Panc1 (cell line): ENCODE measurements around the gene AKIRIN1. TPM values are rescaled to one million over a fixed set of nuclear protein-coding genes. Genes with fewer than 3 reads are reported as not detected.

Experiments used
- ATAC-seq: fragments of 200-7000 bp; cut with Tn5 transposase; 2 replicates; pipeline ENCODE4 v1.9.1; 2020; ENCODE audit warnings: mild to moderate bottlenecking, moderate library complexity
- BruUV-seq: library from RNA; stranded (reverse); fragments of 400-500 nt; replicated peaks from 2 replicates; lab custom pipeline; 2021; lab: Mats Ljungman, UMichigan
- CTCF ChIA-PET: fragments of 300-600 bp; sonication (Branson Sonifier 250); formaldehyde crosslinking; loops from one replicate; lab custom pipeline; 2022; ENCODE audit warnings: antibody characterized with exemption; lab: Charles Lee
- POLR2A ChIA-PET: fragments of 300-600 bp; sonication (Branson Sonifier 250); formaldehyde crosslinking; loops from one replicate; lab custom pipeline; 2022; ENCODE audit warnings: antibody characterized with exemption; lab: Charles Lee
- DNase-seq: peaks from one replicate; pipeline ENCODE4 v3.0.0-alpha.2; 2010; ENCODE audit warnings: low read depth, low spot score
- H3K27ac ChIP-seq: 2 replicates; pipeline ENCODE4 v1.5.1; 2011; ENCODE audit warnings: mild to moderate bottlenecking, low read length, inconsistent platforms
- H3K27me3 ChIP-seq: fragments of 200-500 bp; sonication (Bioruptor generic); 2 replicates; pipeline ENCODE4 v1.6.0; 2014; ENCODE audit warnings: low read length, inconsistent platforms; ENCODE audit not compliant: control insufficient read depth, insufficient read depth
- H3K36me3 ChIP-seq: fragments of 200-500 bp; sonication (Bioruptor generic); 2 replicates; pipeline ENCODE4 v1.5.1; 2014; ENCODE audit warnings: inconsistent platforms, mild to moderate bottlenecking, low read length, moderate library complexity; ENCODE audit not compliant: control insufficient read depth, insufficient read depth
- H3K4me1 ChIP-seq: 2 replicates; pipeline ENCODE4 v1.5.1; 2011; ENCODE audit warnings: inconsistent platforms, mild to moderate bottlenecking, low read length, moderate library complexity; ENCODE audit not compliant: control insufficient read depth, insufficient read depth
- H3K4me3 ChIP-seq, 2 experiments: 2 replicates each; pipeline ENCODE4 v1.5.1; 2011 to 2012; ENCODE audit warnings: low read depth in 2 of 2, low read length in 2 of 2, mild to moderate bottlenecking in 2 of 2, inconsistent platforms in 1 of 2, moderate library complexity in 1 of 2
- H3K9me3 ChIP-seq: fragments of 200-500 bp; sonication (Bioruptor generic); 2 replicates; pipeline ENCODE4 v1.5.1; 2014; ENCODE audit warnings: low read depth, mild to moderate bottlenecking, inconsistent platforms, low read length, moderate library complexity; ENCODE audit not compliant: control insufficient read depth, insufficient read depth
- CTCF ChIP-seq: fragments of 450-650 bp; IDR thresholded peaks from 2 replicates; pipeline ENCODE4 v1.5.1; 2017; ENCODE audit warnings: mild to moderate bottlenecking
- POLR2AphosphoS5 ChIP-seq: IDR thresholded peaks from 2 replicates; pipeline ENCODE4 v1.6.1; 2012; ENCODE audit warnings: mild to moderate bottlenecking, low read depth, low read length, moderate library complexity
- REST ChIP-seq, 2 experiments: IDR thresholded peaks; 2 replicates each; pipeline ENCODE4 v1.6.1; 2011 to 2012; ENCODE audit warnings: low read depth in 2 of 2, control low read depth in 1 of 2, low read length in 1 of 2, mild to moderate bottlenecking in 1 of 2, moderate library complexity in 1 of 2; ENCODE audit not compliant: insufficient read depth in 1 of 2
- SIN3A ChIP-seq: IDR thresholded peaks from 2 replicates; pipeline ENCODE4 v1.6.1; 2012; ENCODE audit warnings: low read depth, mild to moderate bottlenecking, low read length, moderate library complexity, borderline replicate concordance; ENCODE audit not compliant: insufficient read depth
- TCF7L2 ChIP-seq: IDR thresholded peaks from 2 replicates; pipeline ENCODE4 v1.6.1; 2011; ENCODE audit warnings: mild to moderate bottlenecking, low read depth, low read length, inconsistent platforms
- in situ Hi-C: cut with HindIII; loops from 2 replicates; pipeline ENCODE4 v1.10.0; 2016; ENCODE audit warnings: low sequenced_read_pairs, low pct_unique_long_range_greater_than_20kb
- intact Hi-C: fragments of 100-400 bp; cut with micrococcal nuclease; formaldehyde crosslinking; loops from one replicate; pipeline ENCODE4 v1.10.0; 2022; ENCODE audit not compliant: unreplicated experiment
- total RNA-seq: library from RNA; stranded (reverse); gene quantifications from one replicate; pipeline ENCODE4 v1.2.1, GENCODE V29; 2021; ENCODE audit not compliant: unreplicated experiment

Gene AKIRIN1
- total RNA-seq, 1 experiment from 2014 or later: 116 TPM

- DNase-seq (no peak), ATAC-seq (no peak)
- CTCF ChIA-PET: no interaction called here
- Histone ChIP-seq H3K27ac (no peak overlapping the region), H3K27me3 (no peaks in the 10 kb centered on the region), H3K9me3 (no peaks in the 10 kb centered on the region), H3K4me3 (no peak overlapping the region), H3K4me1 (no peaks in the 10 kb centered on the region), H3K36me3 (peaks cover 13% of the 10 kb centered on the region; the same call in 1 of the 2 replicates)
- TF ChIP-seq SIN3A (no peak), TCF7L2 (no peak), CTCF (no peak), REST (IDR thresholded peaks at IDR 0.05; ENCODE audit: insufficient read depth in 1 of 2, low read depth in 2 of 2, low read length in 1 of 2) (no peak), POLR2AphosphoS5 (no peak)
- intact Hi-C loops: no loop called here
- no TSS peak for BruUV-seq
- POLR2A ChIA-PET: interaction anchor here (0.5 to 1.0 kb wide), 3 partner anchors 8 to 159 kb away, joined by 3 to 15 read pairs (median 7); partner anchors contain the start of gene NDUFS5
- in situ Hi-C loops: no loop called here
Measured at GRCh38 chr1:39034114-39034654, 43.1 kb downstream of the AKIRIN1 start.

- Histone ChIP-seq H3K4me3 (no peak overlapping the region), H3K9me3 (no peaks in the 10 kb centered on the region), H3K27me3 (no peaks in the 10 kb centered on the region), H3K4me1 (no peaks in the 10 kb centered on the region), H3K36me3 (peaks cover 7% of the 10 kb centered on the region; the same call in 1 of the 2 replicates), H3K27ac (no peak overlapping the region)
- in situ Hi-C loops (no loop called here), intact Hi-C loops (no loop called here)
- POLR2A ChIA-PET: interaction anchor here (0.6 kb wide), 1 partner anchor 69 kb away, joined by 3 read pairs; no protein-coding TSS in a partner anchor
- ATAC-seq (no peak), DNase-seq (no peak)
- TF ChIP-seq TCF7L2: no peak
- no peak for TF ChIP-seq REST (IDR thresholded peaks at IDR 0.05; ENCODE audit: insufficient read depth in 1 of 2, low read depth in 2 of 2, low read length in 1 of 2)
- no peak for TF ChIP-seq POLR2AphosphoS5
- TF ChIP-seq CTCF: no peak
- no peak for TF ChIP-seq SIN3A
- CTCF ChIA-PET: no interaction called here
- no TSS peak for BruUV-seq
Measured at GRCh38 chr1:39036678-39037077, 45.6 kb downstream of the AKIRIN1 start.
